GM06990 (cell line): ENCODE measurements around the gene KPNA6.

Experiments
- DNase-seq: peaks from one replicate; pipeline ENCODE4 v3.0.0-alpha.2; 2011; ENCODE audit not compliant: insufficient read length; ENCODE audit errors: extremely low read depth
- H3K27me3 ChIP-seq: replicated peaks from 2 replicates; pipeline ENCODE4 v1.6.0; 2011; ENCODE audit warnings: low read length; ENCODE audit not compliant: control insufficient read depth, insufficient read depth
- H3K36me3 ChIP-seq: 2 replicates; pipeline ENCODE4 v1.5.1; 2011; ENCODE audit warnings: low read length; ENCODE audit not compliant: control insufficient read depth, insufficient read depth
- H3K4me3 ChIP-seq: replicated peaks from 2 replicates; pipeline ENCODE4 v1.5.1; 2011; ENCODE audit warnings: low read depth, mild to moderate bottlenecking, control low read depth, low read length
- CTCF ChIP-seq: IDR thresholded peaks from 2 replicates; pipeline ENCODE4 v1.5.1; 2011; ENCODE audit warnings: low read length, control low read depth, mild to moderate bottlenecking, inconsistent platforms; ENCODE audit not compliant: insufficient read depth, poor library complexity, severe bottlenecking

Gene KPNA6

GRCh38 chr1:32179193-32179442 lies 71.3 kb downstream of the KPNA6 start:
- Histone ChIP-seq H3K36me3 (peaks cover 3% of the 10 kb centered on the region), H3K4me3 (peak overlapping the region; percentile 87), H3K27me3 (no peaks in the 10 kb centered on the region)
- DNase-seq: no peak
- no peak for TF ChIP-seq CTCF

DNA sequence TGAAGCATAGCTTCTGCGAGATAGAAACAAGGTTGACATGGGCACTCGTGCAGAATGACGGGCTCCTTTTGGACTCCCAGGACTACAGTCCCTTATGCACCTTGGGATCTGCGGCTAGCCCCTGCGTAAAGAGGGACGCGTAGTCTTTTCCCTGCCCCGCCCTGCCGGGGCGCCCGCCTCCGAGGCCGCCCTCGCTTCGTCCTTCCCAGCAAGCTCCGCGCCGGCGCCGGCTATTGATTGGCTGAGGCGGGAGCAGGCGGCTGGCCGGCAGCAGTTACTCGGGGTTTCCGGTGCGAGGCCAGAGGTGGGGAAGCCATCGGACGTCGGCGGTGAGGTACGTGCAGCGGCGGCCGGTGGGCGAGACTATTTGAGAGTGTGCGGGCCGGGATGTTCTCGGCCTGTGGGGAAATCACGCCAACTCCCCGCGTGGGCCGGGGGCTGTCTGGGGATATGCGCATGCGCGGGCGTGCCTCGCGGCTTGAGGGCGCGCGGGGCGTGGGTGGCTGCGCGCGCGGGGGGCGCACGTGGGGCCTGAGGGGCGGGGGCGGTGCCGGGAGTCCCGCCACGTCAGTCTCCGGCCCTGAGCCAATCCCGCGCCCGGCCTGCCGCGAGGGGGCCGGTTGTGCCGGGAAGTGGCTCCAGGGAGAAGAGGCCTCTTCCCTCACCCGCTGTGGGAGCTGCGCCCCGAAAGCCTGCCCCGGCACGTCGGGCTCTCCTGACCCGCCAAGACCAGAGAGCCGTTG lies 71.8 kb downstream of the KPNA6 start, which contains the start of gene TXLNA:
Gene TXLNA (plus strand): TSS at position 233 of the 743 bp plus-strand sequence. CDS start 671 bp downstream, outside the sequence.
- peaks cover 7% of the 10 kb centered on the region for H3K36me3 ChIP-seq
- peak within 1 kb of the TSS; percentile 87 for H3K4me3 ChIP-seq
- no peak for TF ChIP-seq CTCF
- peak; percentile 95 for DNase-seq
- H3K27me3 ChIP-seq: no peaks in the 10 kb centered on the region

- TF ChIP-seq CTCF: no peak
- no peaks in the 10 kb centered on the region for H3K27me3 ChIP-seq
- peak overlapping the region; percentile 87 for H3K4me3 ChIP-seq
- DNase-seq: peak; percentile 60
- H3K36me3 ChIP-seq: peaks cover 7% of the 10 kb centered on the region
Measured at GRCh38 chr1:32180186-32181060, 72.6 kb downstream of the KPNA6 start.

DNA sequence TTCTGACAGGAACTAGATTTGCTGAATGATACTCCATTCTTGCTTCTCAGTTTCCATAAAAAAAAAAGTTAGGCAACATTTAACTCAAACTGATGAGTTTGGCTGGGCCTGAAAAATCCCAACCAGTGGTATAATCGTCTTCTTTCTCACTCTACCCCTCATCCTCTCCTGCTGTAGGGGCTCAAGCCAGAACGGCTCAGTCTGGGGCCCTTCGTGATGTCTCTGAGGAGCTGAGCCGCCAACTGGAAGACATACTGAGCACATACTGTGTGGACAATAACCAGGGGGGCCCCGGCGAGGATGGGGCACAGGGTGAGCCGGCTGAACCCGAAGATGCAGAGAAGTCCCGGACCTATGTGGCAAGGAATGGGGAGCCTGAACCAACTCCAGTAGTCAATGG lies 73.2 kb downstream of the KPNA6 start:
- H3K4me3 ChIP-seq: peak overlapping the region; percentile 87
- DNase-seq: no peak
- H3K36me3 ChIP-seq: peaks cover 7% of the 10 kb centered on the region
- no peak for TF ChIP-seq CTCF
- H3K27me3 ChIP-seq: no peaks in the 10 kb centered on the region

DNA sequence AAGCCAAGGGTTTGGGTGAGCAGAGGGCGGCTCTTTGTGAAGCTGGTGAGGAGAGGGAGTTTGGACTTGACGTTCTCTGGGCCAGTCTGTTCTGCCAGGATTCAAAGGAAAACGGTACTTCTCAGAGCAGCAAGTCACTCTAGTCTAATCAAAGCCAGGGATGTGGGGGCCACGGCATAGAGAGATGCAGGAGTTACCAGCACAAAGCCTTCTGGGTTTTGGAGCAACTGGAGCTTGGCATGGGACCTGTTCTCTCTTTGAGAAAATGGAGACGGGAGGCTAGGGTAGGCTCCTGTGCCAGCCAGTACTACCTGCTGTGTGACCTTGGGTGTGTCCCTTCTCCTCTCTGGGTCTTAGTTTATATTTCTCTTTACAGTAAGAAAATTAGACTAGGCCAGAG lies 73.7 kb downstream of the KPNA6 start:
- no peaks in the 10 kb centered on the region for H3K27me3 ChIP-seq
- no peak for DNase-seq
- peak overlapping the region; percentile 87 for H3K4me3 ChIP-seq
- H3K36me3 ChIP-seq: peaks cover 8% of the 10 kb centered on the region
- TF ChIP-seq CTCF: no peak
